NK-92 treated with Interleukin-12 subunit alpha and Interleukin-12 subunit beta, amount 100 ng/mL, for 24 hours (cell line): ENCODE measurements around the gene TOB2.

Source experiments
- DNase-seq: peaks from one replicate; lab custom pipeline; 2025; lab: John Stamatoyannopoulos, UW

Gene TOB2

DNA sequence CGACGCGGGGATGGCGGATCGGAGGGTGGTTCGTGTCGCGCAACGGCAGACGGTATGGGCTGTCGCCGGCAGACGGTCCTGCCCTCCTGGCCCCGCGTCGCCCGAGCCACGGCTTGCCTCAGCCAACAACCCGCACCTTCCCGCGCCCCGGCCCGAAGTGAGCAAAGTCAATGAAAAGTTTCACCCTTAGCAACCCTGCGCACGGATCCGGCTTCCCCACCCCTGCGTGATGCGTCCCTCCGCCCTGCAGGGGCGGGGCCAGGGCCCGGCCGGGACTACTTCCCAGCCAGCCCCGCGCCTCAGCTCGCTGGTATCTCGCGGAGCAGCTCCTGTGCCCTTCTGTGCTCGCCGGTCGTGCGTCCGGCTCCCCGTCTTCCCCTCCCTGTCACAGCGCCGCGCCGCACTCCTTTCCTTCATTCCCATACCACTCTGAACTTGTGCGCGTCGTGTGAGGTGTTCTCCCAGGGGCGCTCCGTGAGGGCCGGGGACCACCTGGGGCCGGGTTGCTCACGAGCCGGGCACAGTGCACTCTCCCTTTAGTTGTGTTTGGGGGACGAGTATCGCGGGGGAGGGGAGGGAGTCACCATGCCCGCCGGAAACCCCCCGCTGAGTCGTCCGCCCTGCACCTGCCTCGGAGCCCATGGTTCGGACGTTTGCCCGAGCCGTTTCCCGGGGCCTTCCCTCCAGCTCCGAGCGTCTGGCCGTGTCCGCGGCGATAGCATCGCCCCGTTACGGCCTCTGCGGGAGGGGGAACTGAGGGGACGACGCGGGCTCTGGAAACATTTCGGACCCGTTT is at the start of gene TOB2:
TSS of gene TOB2 (minus strand) at position 163 of the 796 bp plus-strand sequence. CDS start 9,456 bp downstream, outside the sequence.
- DNase-seq, result peak; percentile 82

GRCh38 chr22:41491374-41492100 is 44.9 kb upstream of the TOB2 start:
- DNase-seq, result no peak

- no peak for DNase-seq
Observed at GRCh38 chr22:41488596-41489385, 42.2 kb upstream of the TOB2 start.

DNA sequence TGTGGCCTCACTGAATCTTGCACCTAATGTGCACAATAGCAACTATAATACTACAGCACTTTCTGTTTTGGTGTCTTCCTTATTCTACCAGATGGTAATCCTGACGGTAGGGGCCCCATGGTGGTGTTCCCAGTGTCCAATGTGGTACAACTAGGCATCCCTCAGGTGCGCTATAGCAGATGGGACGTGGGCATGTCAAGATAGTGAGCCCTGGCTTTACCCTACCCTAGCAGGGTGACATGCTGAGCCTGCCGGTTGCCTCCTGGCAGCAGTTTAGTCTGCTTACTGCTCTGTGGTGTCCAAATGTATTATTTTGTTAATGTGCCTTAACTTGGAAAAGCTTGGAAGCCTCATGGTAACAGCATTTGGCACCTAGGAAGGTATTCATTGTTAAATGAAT is 41.5 kb upstream of the TOB2 start:
- DNase-seq, result no peak

- no peak for DNase-seq
Observed at GRCh38 chr22:41487037-41487935, 40.7 kb upstream of the TOB2 start.

DNA sequence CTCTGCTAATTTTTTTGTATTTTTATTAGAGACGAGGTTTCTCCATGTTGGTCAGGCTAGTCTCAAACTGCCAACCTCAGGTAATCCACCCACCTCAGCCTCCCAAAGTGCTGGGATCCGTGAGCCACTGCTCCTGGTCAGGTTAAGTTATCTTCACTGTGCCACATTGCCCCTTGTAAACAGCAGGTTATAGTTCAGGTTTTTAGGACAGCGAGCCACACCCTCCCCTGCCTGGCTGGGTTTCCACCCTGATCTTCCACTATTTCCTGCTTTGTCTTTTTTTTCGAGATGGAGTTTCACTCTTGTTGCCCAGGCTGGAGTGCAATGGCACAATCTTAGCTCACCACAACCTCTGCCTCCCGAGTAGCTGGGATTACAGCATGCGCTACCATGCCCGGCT is 38.4 kb upstream of the TOB2 start:
- DNase-seq, result no peak

- no peak for DNase-seq
Observed at GRCh38 chr22:41482319-41482935, 35.8 kb upstream of the TOB2 start.

DNA sequence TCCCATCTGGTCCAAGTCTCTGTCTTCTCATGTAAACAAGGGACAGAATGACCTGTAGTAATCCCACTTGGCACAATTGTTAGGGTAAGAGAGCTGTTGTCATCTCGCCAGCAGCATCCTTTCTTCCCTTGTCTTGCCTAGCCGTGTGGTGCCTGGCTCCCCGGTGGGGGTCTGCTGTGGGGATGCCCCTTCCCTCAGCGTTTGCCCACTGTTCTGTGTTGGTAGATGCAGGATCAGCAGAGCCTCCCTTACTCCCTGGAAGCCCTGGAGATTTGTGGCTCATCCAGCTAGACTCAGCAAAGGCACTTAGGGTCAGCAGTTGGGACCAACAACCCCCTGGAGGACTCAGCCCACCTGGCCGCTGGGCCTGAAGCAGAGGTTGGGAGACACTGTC is 35.3 kb upstream of the TOB2 start:
- DNase-seq, result no peak

DNA sequence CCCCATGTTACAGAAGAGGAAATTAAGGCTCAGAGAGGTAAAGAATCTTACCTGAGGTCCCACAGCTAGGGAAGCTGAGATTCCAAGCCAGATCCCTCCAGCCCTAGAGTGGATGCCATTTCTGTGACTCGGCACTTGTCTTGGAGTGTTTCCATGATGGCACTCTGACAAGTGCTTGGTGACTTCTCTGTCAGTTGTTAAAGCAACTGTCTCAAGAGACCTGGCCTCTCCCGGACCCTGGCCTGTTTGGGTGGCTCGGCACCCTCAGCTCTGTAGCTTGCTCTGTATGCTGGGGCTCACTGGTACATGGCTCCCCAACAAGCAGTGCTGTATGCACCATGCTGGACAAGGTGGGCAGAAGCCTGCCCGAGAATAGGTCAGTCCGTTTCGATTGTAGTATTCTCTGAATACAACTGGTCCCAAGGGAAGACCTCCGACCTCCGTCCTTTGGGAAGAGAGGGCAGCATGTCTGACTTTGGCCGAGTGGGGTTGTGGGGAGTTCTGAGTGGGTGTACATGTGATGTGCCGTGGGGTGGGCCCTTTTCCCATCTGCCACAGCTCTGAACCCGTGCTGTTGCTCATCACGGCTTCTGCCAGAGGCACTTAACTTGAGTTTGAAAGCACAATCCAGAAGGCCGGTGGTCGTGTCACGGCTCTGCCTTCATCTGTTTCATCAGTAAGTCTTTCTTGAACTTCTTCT is 34.7 kb upstream of the TOB2 start:
- no peak for DNase-seq

DNA sequence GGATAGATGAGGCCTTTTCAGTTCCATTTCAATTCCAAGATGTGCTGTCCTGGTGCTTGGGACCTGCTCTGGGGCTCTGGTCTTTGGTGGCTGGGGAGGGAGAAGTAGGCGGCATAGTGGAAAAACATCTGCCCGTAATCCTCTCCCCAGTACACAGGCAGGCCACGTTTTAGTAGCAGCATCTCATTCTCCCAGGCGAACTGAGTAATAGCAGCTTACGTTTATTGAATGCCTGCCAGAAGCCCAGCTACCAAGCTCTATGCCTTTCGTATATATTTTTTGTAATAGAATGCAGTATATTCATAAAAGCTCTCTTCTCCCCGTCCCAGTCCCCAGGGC is 33.8 kb upstream of the TOB2 start:
- DNase-seq, result no peak

DNA sequence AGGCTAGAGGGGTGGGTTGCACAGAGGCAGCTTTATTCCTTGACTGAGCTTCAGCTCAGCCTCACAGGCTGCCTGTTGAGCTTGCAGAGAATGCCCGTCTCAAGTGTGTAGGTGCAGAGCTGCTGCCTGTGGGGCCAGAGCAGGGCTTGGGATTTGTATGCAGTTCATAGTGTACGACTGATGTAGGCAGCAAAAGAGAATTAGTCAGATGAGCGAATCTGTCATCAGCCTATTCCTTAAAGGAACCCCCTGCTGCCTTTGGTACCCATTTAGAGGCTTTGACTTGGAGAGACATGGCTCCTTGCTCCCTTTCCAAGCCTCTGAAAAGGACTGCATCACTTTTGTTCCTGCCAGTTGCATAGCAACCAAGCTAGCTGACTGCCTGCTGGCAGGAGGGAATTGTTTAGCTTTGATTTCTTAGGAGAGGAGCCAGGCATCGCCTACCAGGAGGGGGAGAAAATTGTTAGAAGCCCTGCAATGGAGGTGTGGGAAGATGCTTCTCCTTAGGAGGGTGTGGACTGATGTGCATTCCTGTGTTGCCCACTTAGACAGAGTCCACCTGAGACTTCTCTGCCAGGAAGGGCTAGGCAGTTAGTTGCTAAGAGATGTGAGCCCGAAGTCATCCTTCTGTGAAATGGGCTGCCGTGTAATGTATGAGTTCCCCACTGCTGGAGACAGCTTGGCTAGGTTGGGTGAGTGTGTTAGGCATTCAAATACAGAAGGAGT is 33.2 kb upstream of the TOB2 start:
- no peak for DNase-seq

DNA sequence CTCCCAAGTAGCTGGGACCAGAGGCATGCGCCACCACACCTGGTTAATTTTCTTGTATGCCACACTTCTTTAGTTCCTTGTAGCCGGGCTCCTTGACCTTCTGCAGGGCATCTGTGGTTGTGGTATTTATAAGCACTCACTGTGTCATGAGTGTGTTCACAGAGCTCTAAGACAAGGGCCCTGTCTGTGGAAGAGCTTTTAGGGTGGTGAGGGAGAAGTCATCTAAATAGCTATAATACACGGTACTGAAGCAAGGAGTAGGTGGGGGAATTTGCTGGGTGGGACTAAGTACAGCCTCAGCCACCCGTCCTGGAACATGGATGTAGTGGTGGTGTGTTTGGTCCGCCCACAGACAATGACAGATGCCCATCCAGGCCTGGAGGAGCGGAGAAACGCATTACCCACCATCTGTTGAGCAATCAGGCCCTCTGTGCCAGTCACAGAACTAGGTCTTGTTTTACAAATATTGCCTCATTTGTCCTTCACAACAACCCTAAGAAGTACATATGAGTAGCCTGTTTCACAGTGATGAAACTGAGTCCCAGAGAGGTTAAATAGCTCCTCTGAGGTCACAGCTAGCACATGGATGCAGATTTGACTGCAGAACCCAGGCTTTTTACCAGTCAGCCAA is 32.4 kb upstream of the TOB2 start:
- DNase-seq, result no peak

DNA sequence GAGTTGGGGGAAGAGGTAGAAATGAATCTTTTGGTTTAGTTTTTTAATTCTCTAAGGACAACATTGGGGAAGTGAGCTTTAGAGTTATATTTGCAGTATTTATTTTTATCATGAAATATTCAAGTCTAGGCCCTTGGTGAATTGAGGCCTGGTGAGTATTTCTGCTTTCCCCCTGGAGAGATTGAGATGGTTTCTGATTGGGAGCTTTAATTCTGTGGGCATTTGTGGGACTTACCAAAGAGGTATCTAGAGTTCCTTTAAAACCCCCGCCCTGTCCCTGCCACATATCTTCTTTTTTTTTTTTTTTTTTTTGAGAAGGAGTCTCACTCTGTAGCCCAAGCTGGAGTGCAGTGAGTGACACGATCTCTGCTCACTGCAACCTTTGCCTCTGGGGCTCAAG is 31.9 kb upstream of the TOB2 start:
- no peak for DNase-seq

- no peak for DNase-seq
Observed at GRCh38 chr22:41474872-41475451, 28.4 kb upstream of the TOB2 start.

- DNase-seq, result no peak
Observed at GRCh38 chr22:41471568-41471967, 25.0 kb upstream of the TOB2 start.

GRCh38 chr22:41470886-41471285 is 24.3 kb upstream of the TOB2 start:
- no peak for DNase-seq

DNA sequence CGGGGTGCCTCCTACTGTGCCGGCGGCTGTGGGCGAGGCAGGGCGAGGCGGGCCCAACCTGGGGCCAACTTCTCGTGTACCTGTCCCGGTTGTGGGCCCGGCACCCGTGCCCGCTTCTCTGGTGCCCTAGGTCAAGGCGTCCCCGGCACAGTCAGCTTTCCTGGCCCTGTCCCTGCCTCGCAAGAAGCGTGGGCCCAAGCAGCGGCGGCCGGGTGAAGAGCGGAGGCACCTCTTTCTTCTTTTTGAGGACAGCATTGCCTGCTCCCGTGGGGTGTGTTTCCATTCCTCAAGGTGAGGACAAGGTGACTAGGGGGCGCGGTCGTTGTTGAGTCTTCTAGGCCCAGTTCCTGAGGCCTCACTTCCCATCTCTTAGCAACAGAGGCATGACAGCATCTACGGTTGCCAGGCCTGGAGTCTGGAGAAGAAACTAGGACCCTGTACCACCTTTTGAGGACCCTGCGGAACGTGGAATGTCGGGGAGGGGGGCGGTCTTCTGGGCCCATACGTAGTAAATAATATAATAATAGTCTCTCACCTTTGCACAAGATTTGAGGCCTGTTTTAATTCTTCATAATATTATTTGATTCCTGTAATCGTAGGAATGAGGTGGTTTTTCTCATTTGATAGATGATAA is 22.7 kb upstream of the TOB2 start:
- DNase-seq, result peak; percentile 11

DNA sequence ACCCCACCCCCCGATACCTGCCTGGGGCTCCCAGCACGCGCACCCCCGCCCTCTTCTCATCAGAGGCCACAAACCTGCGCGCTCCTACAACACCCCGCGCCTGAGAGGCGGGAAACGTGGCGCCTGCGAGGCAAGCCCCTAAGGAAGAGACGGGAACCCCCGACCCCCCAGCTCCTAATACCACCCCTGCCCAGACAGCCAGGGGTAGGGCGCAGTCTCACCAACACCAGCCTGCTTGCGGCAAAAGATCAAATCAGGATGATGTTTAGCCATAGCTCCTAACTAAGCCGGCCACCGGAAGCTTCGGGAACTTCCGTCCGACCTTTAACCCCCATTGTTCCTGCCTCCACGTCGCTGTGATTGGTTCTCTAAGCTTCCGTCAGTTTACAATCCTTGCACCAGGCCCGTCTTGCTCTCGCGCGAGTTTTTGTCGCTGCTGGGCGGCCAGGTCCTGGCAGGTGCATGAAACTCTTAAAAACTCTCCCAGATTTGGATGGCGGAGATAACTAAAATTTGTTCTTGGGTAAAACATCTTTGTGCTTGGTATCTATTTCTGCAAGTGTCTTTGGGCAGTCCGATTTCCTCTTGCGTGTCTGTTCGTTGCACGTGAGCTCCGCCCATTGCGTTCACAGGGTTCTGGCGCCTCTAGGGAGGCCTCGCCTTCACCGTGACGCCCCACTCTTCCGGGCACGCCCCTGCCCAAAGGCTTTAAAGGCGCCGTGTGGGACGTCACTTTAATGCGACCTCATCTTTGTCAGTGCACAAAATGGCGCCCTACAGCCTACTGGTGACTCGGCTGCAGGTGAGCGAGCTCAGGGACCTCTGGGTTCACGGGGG is 22.0 kb upstream of the TOB2 start, which contains the start of the genes ACO2 and PHF5A:
TSS of gene ACO2 (plus strand) at position 737 of the 837 bp plus-strand sequence. CDS start at position 767, 30 bp downstream.
TSS of gene PHF5A (minus strand) at position 312 of the 837 bp plus-strand sequence. CDS start at position 273, 39 bp downstream.
- peak; percentile 90 for DNase-seq
